RWPE1 (cell line): ENCODE results near the gene STXBP2.

Source experiments
- CTCF ChIA-PET: fragments of 350-600 bp; sonication (Branson Sonifier 250); formaldehyde crosslinking; extraction: SDS; loops from one replicate; lab custom pipeline; 2021; lab: Yijun Ruan, JAX
- POLR2A ChIA-PET: fragments of 400-600 bp; formaldehyde crosslinking; extraction: SDS; loops from one replicate; lab custom pipeline; 2020; ENCODE audit warnings: antibody characterized with exemption; ENCODE audit not compliant: low non-redundant PET; lab: Yijun Ruan, JAX
- DNase-seq: peaks from one replicate; pipeline ENCODE4 v3.0.0; 2012; ENCODE audit warnings: low spot score
- H3K27ac ChIP-seq: fragments of 450-650 bp; 2 replicates; pipeline ENCODE4 v1.5.1; 2017
- CTCF ChIP-seq: fragments of 450-650 bp; conservative IDR thresholded peaks from 2 replicates; pipeline ENCODE4 v1.5.1; 2017; ENCODE audit warnings: low read depth, mild to moderate bottlenecking

The STXBP2 gene

GRCh38 chr19:7605490-7606222, 31.3 kb upstream of the STXBP2 start:
- TF ChIP-seq CTCF = no peak
- CTCF ChIA-PET = no interaction called here
- POLR2A ChIA-PET = no interaction called here
- H3K27ac ChIP-seq = no peak overlapping the region
- DNase-seq = no peak

- H3K27ac ChIP-seq = no peak overlapping the region
- no peak for DNase-seq
- CTCF ChIA-PET = no interaction called here
- POLR2A ChIA-PET = no interaction called here
- no peak for TF ChIP-seq CTCF
Observed at GRCh38 chr19:7606289-7606688, 30.6 kb upstream of the STXBP2 start.

GRCh38 chr19:7607212-7607873, 29.6 kb upstream of the STXBP2 start:
- CTCF ChIA-PET = no interaction called here
- no peak for DNase-seq
- H3K27ac ChIP-seq = no peak overlapping the region
- no peak for TF ChIP-seq CTCF
- POLR2A ChIA-PET = interaction anchor here (0.6 to 0.8 kb wide), 2 partner anchors 11 to 25 kb away, joined by 3 read pairs; no protein-coding TSS in a partner anchor

GRCh38 chr19:7607874-7608560, 28.9 kb upstream of the STXBP2 start:
- CTCF ChIA-PET = interaction anchor here (0.7 to 1.5 kb wide), 4 partner anchors 10 to 39 kb away, joined by 3 to 7 read pairs (median 5); no protein-coding TSS in a partner anchor

GRCh38 chr19:7610491-7611240, 26.2 kb upstream of the STXBP2 start:
- POLR2A ChIA-PET = no interaction called here

More at GRCh38 chr19:7607874-7608560, 28.9 kb upstream of the STXBP2 start:
- no peak for DNase-seq
- TF ChIP-seq CTCF = no peak
- H3K27ac ChIP-seq = no peak overlapping the region
- POLR2A ChIA-PET = interaction anchor here (0.6 kb wide), 1 partner anchor 26 kb away, joined by 3 read pairs; no protein-coding TSS in a partner anchor

More at GRCh38 chr19:7610491-7611240, 26.2 kb upstream of the STXBP2 start:
- no peak overlapping the region for H3K27ac ChIP-seq
- no peak for TF ChIP-seq CTCF
- CTCF ChIA-PET = interaction anchor here (0.6 kb wide), 1 partner anchor 208 kb away, joined by 3 read pairs; no protein-coding TSS in a partner anchor
- DNase-seq = no peak
